GM19238 (cell line): Measurements from ENCODE around the gene PTGES2.
"Not testable (repeated sequence)": the region's sequence is repeated elsewhere in the genome, so short reads cannot be mapped to it uniquely, and the experiment has no call there.

ENCODE experiments used
- DNase-seq: peaks from one replicate; pipeline ENCODE4 v3.0.0; 2011; ENCODE audit warnings: low spot score; ENCODE audit not compliant: insufficient read length

Gene PTGES2

GRCh38 chr9:128088253-128088945 lies 39.1 kb downstream of the PTGES2 start:
- DNase-seq, result no peak

- no peak for DNase-seq
Measured at GRCh38 chr9:128087262-128087661, 40.3 kb downstream of the PTGES2 start.

- DNase-seq, result no peak
Measured at GRCh38 chr9:128085943-128086342, 41.6 kb downstream of the PTGES2 start.

- no peak for DNase-seq
Measured at GRCh38 chr9:128084746-128085145, 42.8 kb downstream of the PTGES2 start.

GRCh38 chr9:128082151-128082550 lies 45.4 kb downstream of the PTGES2 start:
- DNase-seq, result no peak

- DNase-seq, result no peak
Measured at GRCh38 chr9:128081056-128081455, 46.5 kb downstream of the PTGES2 start.

- no peak for DNase-seq
Measured at GRCh38 chr9:128080206-128080605, 47.3 kb downstream of the PTGES2 start.

GRCh38 chr9:128078504-128079434 lies 48.8 kb downstream of the PTGES2 start:
- no peak for DNase-seq

- no peak for DNase-seq
Measured at GRCh38 chr9:128077847-128078503, 49.6 kb downstream of the PTGES2 start.

- no peak for DNase-seq
Measured at GRCh38 chr9:128073253-128073886, 54.2 kb downstream of the PTGES2 start.

- DNase-seq, result no peak
Measured at GRCh38 chr9:128072144-128073021, 55.1 kb downstream of the PTGES2 start.

- not testable (repeated sequence) for DNase-seq
Measured at GRCh38 chr9:128071475-128071874, 56.1 kb downstream of the PTGES2 start.

GRCh38 chr9:128070874-128071273 lies 56.7 kb downstream of the PTGES2 start:
- no peak for DNase-seq
